GM15510 (cell line): ENCODE results near the gene MBD3L2B.

Experiments
- POLR2A ChIP-seq: IDR thresholded peaks from 3 replicates; pipeline ENCODE4 v1.6.1; 2011; ENCODE audit warnings: borderline replicate concordance; ENCODE audit not compliant: insufficient read length; ENCODE audit errors: extremely low read depth

The MBD3L2B gene

GRCh38 chr19:7007859-7008258 lies 13.4 kb downstream of the MBD3L2B start:
- TF ChIP-seq POLR2A: no peak

DNA sequence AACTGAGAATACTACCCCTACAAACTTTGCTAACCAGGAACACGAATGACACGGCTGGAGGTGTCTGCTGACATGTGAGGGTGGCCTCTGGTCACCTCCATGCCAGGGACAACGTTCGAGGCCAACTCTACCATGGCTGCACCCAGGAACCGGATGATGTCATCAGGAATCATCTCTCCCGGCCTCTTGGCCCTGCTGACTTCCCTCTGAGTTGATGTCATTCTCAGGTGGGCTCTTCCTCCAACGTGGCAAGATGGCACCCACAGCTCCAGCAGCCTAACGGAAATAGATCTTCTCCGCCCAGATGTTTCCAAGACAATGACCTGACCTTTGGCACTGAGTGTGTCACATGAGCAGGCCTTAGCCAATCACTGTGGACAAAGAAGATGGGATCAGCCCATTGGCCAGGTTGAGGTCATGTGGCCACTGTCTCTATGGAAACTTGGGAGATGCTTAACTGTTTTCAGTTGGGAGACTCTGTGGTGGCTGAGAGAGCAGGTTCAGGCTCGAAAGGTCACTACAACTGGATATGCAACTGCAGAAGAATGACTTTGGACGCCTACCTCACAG lies 15.0 kb downstream of the MBD3L2B start:
- no peak for TF ChIP-seq POLR2A

GRCh38 chr19:7004313-7004931 lies 16.8 kb downstream of the MBD3L2B start:
- TF ChIP-seq POLR2A: no peak

GRCh38 chr19:7000816-7001215 lies 20.4 kb downstream of the MBD3L2B start:
- TF ChIP-seq POLR2A: no peak

- TF ChIP-seq POLR2A: no peak
Observed at GRCh38 chr19:7000333-7000732, 20.9 kb downstream of the MBD3L2B start.

DNA sequence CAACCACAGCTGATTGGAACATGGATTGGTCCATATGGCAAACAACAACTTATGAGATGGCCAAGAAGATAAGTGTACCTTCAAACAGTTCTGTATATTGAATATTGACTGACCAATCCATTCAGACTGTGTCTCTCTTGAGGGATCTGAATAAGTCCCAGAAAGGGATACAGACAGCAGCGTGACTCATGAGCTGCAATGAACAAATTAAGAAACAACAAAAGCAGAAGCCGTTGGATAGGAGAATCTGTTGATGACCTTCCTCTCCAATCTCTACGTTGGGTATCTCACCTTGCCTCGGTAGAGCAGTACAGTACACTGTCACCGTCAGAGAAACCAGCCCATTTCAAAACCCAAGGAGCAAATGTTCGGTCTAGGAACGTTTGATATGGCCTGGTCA lies 21.3 kb downstream of the MBD3L2B start:
- TF ChIP-seq POLR2A: no peak

GRCh38 chr19:6997679-6998445 lies 23.4 kb downstream of the MBD3L2B start:
- TF ChIP-seq POLR2A: no peak

DNA sequence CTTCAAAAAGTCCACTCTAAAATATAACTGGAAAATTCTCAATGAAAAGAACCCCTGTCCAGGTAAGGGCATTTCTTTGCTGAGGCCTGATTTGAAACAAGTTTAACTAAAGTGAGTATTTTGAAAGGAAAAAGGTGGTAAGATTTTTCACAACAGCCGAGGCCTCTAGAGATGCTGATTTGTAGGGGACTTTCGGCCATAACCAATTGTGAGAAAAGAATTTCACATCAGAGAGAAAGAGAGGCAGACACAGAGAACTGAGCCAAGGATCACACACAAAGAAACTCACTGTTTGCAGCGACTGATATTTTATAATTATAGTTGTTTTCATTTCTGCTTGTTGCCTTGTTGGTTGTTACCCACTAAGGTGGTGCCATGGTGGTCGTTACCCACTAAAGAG lies 24.4 kb downstream of the MBD3L2B start:
- no peak for TF ChIP-seq POLR2A

DNA sequence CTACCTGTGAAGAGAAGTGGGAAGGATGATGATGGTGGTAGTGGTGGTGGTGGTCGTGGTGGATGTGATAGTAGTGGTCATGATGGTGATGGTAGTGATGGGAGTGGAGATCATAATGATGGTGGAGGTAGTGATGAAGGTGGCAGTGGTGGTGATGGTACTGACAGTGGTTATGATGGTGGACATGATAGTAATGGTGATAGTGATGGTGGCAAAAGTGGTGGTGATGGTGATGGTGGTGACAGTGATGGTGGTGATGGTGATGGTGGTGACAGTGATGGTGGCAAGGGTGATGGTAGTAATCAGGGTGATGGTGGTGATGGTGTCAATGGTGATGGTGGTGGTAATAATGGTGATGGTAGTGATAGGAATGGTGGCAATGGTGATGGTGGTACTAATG lies 26.2 kb downstream of the MBD3L2B start:
- no peak for TF ChIP-seq POLR2A

GRCh38 chr19:6988257-6988656 lies 33.0 kb downstream of the MBD3L2B start:
- no peak for TF ChIP-seq POLR2A

DNA sequence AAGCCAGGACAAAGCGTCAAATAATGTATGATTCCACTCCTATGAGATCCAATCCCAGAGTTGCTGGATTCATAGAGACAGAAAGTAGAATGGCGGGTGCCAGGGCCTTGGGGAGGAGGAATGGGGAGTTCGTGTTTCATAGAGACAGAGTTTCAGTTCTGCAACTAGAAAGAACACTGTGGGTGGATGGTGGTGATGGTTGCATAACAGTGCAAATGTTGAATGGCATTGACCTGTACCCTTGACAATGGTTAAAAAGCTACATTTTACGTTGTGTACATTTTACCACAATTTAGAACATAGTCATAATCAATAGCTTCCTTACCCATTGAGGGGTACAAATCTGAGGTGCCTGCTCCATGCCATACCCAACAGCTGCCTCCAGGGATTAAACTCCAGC lies 33.4 kb downstream of the MBD3L2B start:
- no peak for TF ChIP-seq POLR2A

DNA sequence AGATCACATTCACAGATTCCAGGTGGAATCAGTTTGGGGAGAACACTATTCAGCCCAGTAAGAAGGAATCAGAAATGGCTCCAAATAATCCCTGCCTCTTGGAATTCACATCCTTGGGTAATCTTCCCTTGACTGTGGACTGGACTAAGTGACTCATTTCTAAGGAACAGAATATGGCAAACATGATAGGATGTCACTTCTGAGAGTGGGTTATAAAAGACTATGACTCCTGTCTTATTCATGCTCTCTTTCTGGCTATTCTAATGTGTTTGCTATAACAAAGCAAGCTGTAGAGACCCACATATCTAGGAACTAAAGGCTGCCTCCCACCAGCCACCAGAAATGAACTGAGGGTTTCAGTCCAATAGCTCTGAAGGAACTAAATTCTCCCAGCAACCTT lies 37.8 kb downstream of the MBD3L2B start:
- no peak for TF ChIP-seq POLR2A

- TF ChIP-seq POLR2A: no peak
Observed at GRCh38 chr19:6979399-6979798, 41.8 kb downstream of the MBD3L2B start.

DNA sequence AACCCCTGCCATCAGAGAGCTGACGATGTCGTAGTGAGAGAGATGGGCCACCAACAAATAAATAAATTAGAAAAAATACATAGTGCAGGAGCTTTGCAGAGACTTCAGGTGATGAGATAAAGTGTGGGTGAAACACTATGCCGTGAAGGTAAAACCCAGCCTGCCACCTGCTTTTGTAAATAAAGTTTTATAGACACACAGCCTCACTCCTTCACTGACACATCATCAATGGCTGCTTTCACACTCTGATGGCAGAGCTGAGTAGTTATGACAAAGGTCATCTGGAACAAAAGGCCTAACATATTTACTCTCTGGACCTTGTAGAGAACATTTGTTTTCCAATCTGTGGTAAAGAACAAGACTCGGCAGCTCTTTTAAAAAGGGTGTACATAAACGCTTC lies 45.0 kb downstream of the MBD3L2B start:
- no peak for TF ChIP-seq POLR2A

DNA sequence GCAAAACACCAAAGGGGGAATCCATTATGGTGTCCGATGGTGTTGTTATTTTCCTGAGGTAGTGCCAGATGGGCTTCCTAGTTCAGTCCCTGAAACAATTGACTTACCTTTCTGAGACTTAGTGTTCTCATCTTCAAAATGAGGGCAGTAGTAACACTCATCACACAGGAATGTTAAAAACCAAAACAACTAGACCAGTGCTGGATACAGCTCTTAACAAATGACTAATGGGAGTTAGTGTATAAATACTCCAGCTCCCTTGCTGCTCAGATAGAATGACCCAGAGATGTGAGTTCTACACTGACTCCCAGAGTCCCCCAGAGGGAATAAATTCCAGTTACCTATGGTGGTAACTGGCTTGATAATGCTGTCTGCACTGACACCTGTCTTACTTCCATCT lies 49.9 kb downstream of the MBD3L2B start:
- no peak for TF ChIP-seq POLR2A

- TF ChIP-seq POLR2A: no peak
Observed at GRCh38 chr19:6970443-6970842, 50.8 kb downstream of the MBD3L2B start.
